ENCODE measurements around the gene KCNC3. TPM values are rescaled to one million over a fixed set of nuclear protein-coding genes. Genes with fewer than 3 reads are reported as not detected.

Gene KCNC3
- total and polyA plus RNA-seq, 9 donors = 0.19 to 10.2 (median 0.72) TPM

GRCh38 chr19:50325310-50326100, 3.7 kb downstream of the KCNC3 start:
- Histone ChIP-seq H3K27ac (no peak overlapping the region), H3K27me3 (no peaks in the 10 kb centered on the region)
- intact Hi-C loops (cut with DNase I) = no loop called here

GRCh38 chr19:50324331-50324730, 4.8 kb downstream of the KCNC3 start:
- DNase-seq = no peak
- H3K36me3 ChIP-seq = no peaks in the 10 kb centered on the region
- H3K27me3 ChIP-seq = no peaks in the 10 kb centered on the region
- intact Hi-C loops (cut with DNase I) = no loop called here
- TF ChIP-seq EP300 (IDR thresholded peaks at IDR 0.05) (no peak), CTCF (IDR thresholded peaks at IDR 0.05) (no peak), POLR2A (IDR thresholded peaks at IDR 0.05) (no peak)
- WGBS, 3 donors = 61 to 73% (median 61%) methylated on average over 11 of the region's 11 CpGs
- H3K4me1 ChIP-seq (ENCODE audit: insufficient read depth) = no peaks in the 10 kb centered on the region
- no peak overlapping the region for H3K4me3 ChIP-seq
- peaks cover 0 to 2% of the 10 kb centered on the region in 2 donors for H3K9me3 ChIP-seq
- H3K27ac ChIP-seq = no peak overlapping the region

More at GRCh38 chr19:50325310-50326100, 3.7 kb downstream of the KCNC3 start:
- no peak overlapping the region for H3K4me3 ChIP-seq
- peaks cover 3% of the 10 kb centered on the region for H3K4me1 ChIP-seq (ENCODE audit: insufficient read depth)
- no peaks in the 10 kb centered on the region for H3K36me3 ChIP-seq
- TF ChIP-seq EP300 (IDR thresholded peaks at IDR 0.05) (no peak), POLR2A (IDR thresholded peaks at IDR 0.05) (no peak), CTCF (IDR thresholded peaks at IDR 0.05) (no peak)
- 1 to 2% (median 2%) methylated on average over 24 to 48 of the region's 48 CpGs for WGBS, 3 donors
- H3K9me3 ChIP-seq = peaks cover 0 to 5% of the 10 kb centered on the region in 2 donors
- peak in 2 of 5 donors; percentile 52 to 59 for DNase-seq

- H3K27me3 ChIP-seq = no peaks in the 10 kb centered on the region
- intact Hi-C loops (cut with DNase I) = no loop called here
- H3K4me3 ChIP-seq = no peak overlapping the region
- no peaks in the 10 kb centered on the region for H3K9me3 ChIP-seq
- H3K4me1 ChIP-seq (ENCODE audit: insufficient read depth) = no peaks in the 10 kb centered on the region
- WGBS, 3 donors = 86 to 93% (median 87%) methylated on average over 12 of the region's 12 CpGs
- no peak for DNase-seq
- no peak for TF ChIP-seq POLR2A (IDR thresholded peaks at IDR 0.05)
- no peak for TF ChIP-seq EP300 (IDR thresholded peaks at IDR 0.05)
- TF ChIP-seq CTCF (IDR thresholded peaks at IDR 0.05) = no peak
- H3K27ac ChIP-seq = no peak overlapping the region
- H3K36me3 ChIP-seq = no peaks in the 10 kb centered on the region
These were observed 5.4 kb downstream of the KCNC3 start for GRCh38 chr19:50323782-50324133.

- no peak for TF ChIP-seq POLR2A (IDR thresholded peaks at IDR 0.05)
- no peak for TF ChIP-seq CTCF (IDR thresholded peaks at IDR 0.05)
- TF ChIP-seq EP300 (IDR thresholded peaks at IDR 0.05) = no peak
- Histone ChIP-seq H3K4me3 (no peak overlapping the region), H3K4me1 (ENCODE audit: insufficient read depth) (no peaks in the 10 kb centered on the region), H3K36me3 (no peaks in the 10 kb centered on the region), H3K27ac (no peak overlapping the region), H3K9me3 (no peaks in the 10 kb centered on the region), H3K27me3 (no peaks in the 10 kb centered on the region)
- intact Hi-C loops (cut with DNase I) = no loop called here
- no peak for DNase-seq
- 90 to 91% (median 90%) methylated on average over 45 to 55 of the region's 55 CpGs for WGBS, 3 donors
These were observed 6.0 kb downstream of the KCNC3 start for GRCh38 chr19:50322931-50323781.
